GM18519 (cell line): Measurements from ENCODE around the gene CRK.

Experiments used
- ATAC-seq: cut with Tn5 transposase; IDR thresholded peaks from one replicate; pipeline ENCODE4 v1.9.1; 2021; ENCODE audit warnings: mild to moderate bottlenecking, moderate library complexity; ENCODE audit not compliant: unreplicated experiment, low FRiP score

Gene CRK

GRCh38 chr17:1486802-1487695 is 31.0 kb upstream of the CRK start:
- ATAC-seq = no peak

DNA sequence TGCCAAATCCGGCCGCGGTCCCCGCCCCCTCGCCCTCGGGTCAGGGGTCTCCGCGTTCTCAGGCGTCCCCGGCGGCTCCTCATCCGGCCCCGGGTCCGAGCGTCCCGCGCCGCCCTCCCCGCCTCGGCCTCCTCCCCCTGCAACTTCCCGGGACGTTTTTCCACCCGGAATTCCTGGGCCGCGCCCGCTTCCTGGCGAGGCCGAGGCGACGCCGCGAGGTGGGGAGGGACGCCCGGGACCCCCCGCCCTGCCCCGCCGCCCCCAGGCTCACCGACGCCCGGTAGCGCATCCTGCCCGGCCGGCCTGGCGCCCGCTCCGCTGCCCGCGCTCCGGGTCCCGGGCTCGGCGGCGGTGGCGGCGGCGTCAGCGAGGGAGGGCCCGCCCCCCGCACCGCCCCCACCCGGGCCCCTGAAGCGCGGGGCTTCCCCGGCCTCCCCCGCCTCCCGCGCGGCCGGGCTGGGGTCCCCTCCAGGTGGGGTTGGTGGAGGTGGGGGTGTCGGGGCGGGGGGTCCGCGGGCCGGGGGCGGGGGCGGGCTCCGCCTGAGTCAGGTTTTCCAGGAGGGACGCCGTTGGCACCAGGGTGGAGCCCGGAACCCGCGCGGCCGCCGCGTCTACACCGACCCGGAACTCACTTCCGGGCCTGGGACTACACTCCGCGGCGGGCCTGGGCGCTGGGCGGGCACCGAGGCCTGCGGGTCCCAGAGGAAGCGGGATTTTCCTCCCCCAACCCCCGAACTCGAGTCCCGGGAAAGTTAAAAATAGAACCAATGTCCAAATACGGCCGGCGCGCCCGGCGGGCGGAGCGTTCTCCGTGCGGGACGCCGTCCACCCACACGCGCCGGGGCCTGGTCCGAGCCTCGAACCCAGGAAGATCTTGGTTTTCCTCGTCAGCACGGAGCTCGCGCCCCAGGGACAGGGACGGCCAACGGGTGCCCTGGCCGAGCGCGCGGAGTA is 29.7 kb upstream of the CRK start:
- ATAC-seq = no peak

GRCh38 chr17:1484676-1485422 is 28.8 kb upstream of the CRK start:
- no peak for ATAC-seq

DNA sequence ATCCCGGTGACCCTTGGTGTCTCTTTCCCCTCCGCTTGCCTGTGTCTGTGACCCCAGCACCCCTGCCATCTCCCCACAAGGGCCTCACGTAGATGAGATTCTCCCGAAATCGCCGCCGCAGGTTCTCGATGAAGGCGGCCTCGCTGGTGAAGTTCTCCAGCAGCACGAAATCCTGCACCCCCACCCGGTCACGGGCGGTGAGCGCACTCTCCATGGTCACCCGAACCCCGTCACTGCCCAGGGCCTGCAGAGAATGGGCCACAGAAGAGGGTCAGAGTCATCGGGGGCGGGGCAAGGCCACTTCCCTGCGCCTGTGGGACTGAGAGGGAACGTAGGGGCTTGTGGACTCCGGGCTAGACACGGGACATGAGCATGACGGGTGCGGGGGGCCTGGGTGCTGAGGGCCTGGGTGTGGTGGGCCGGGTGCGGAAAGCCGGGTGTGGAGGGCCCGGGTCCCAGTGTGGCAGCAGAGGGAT is 28.1 kb upstream of the CRK start:
- ATAC-seq = no peak

- no peak for ATAC-seq
Observed at GRCh38 chr17:1482680-1483079, 26.6 kb upstream of the CRK start.

GRCh38 chr17:1481736-1482135 is 25.7 kb upstream of the CRK start:
- no peak for ATAC-seq

GRCh38 chr17:1480747-1481465 is 24.9 kb upstream of the CRK start:
- no peak for ATAC-seq

DNA sequence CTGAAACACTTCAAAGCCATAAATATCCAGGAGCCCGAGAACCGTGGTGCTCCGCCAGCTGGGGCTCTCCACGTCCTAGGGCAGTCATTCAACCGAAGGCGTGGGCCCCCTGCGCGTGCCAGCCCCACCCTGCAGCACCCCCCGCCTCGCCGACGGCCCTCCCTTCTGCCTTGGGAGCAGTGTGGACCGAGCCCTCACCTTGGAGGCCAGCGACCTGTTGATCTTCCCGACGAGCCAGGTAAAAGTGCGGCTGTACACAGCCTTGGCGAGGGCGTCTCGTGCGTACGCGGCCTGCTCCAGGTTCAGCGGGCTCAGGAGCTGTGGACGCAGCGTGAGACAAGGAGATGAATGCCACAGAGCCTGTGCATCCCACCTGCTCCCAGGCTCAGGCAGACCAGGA is 22.4 kb upstream of the CRK start:
- no peak for ATAC-seq

DNA sequence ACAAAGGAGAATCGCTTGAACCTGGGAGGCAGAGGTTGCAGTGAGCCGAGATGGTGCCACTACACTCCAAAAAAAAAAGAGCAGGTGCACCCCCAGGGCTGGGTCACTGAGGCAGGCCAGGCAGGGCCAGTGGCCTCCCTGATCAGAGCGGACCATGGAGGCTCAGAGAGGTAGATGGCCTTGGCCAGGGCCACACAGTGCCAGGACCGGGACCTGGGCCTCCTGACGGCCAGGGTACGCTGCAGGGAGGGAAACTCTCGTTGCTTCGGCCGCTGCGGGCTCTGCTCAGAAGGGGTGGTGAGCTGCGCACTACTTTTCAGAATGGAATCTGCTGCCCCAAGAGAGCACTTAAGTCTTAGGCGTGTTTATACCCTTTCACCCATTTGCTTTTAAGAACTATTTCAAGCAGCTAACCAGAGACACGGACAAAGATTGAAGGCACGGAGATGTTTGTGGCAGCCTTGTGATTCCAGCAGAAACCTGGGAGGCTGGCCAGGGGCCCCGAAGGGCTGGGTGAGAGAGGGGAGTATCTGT is 19.4 kb upstream of the CRK start:
- ATAC-seq = no peak

DNA sequence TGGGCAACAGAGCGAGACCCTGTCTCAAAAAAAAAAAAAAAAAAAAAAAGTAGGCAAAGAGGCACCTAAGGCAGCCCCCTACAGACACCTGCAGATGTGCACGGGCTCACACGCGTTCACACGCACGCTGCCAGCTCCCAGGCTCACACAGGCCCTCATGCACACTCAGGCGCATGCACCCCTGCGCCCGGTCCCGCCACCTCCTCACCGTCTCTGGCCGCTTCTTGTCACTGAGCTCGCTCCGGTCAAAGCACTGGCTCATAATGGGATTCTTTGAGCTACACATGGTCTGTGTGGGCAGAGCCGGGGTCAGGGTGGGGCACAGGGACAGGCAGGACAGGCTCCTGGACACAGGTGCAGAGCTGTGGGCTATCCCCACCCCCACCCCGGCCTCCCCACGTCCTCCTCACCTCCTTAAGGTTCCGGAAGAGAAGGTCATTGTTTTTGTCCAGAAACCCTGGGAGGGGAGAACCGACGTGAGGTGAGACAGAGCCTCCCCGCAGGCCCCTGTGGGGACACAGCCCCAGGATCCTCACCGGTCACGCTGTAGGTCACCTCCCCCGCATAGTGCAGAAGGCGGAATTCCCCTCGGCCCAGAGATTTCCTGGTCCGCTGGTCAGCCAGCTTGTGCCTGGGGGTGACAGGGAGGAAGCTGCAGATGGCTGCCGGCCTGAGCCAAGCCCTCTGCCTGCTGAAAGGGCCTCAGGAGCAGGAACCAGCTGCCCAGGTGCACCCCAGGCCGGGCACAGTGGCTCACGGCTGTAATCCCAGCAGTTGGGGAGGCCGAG is 18.6 kb upstream of the CRK start:
- ATAC-seq = no peak

GRCh38 chr17:1473841-1474240 is 17.8 kb upstream of the CRK start:
- ATAC-seq = no peak

DNA sequence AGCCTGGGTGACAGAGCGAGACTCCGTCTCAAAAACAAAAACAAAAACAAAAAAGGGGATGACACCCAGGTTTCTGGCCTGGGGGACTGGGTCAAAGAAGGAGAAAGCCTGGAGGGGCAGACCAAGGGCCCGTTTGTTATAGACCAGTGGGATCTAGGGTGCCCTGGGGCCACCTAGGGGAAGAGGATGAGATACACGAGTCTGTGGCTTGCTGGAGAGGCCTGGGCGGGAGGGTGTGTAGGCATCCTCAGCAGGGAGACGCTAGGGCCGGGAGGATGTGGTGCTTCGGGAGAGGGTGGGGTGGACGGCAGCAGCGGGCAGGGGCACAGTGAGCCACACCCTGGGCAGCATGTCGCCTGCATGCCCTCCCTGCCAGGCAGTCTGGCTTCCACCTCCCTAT is 17.1 kb upstream of the CRK start:
- ATAC-seq = no peak

GRCh38 chr17:1471911-1472821 is 16.1 kb upstream of the CRK start:
- ATAC-seq = no peak

DNA sequence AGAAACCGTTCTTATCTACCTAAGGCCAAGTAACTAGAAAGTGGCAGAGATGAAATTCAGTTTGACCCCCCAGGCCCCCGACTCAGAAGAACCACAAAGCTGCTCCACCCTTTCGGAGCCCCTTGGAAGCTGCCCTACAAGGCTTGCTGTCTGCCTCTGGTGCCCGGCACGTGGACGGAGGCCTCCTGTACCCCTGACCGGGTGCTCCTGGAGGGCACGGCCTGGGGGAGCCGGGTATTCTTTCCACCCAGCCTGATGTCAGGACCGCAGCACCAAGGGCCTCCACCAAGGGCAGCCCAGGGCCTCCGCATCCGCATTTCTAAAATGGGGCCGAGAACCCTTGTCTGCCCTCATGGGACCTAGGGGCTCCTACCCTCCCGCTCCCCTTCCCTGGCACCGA is 15.5 kb upstream of the CRK start:
- no peak for ATAC-seq

- no peak for ATAC-seq
Observed at GRCh38 chr17:1470755-1471462, 14.9 kb upstream of the CRK start.

DNA sequence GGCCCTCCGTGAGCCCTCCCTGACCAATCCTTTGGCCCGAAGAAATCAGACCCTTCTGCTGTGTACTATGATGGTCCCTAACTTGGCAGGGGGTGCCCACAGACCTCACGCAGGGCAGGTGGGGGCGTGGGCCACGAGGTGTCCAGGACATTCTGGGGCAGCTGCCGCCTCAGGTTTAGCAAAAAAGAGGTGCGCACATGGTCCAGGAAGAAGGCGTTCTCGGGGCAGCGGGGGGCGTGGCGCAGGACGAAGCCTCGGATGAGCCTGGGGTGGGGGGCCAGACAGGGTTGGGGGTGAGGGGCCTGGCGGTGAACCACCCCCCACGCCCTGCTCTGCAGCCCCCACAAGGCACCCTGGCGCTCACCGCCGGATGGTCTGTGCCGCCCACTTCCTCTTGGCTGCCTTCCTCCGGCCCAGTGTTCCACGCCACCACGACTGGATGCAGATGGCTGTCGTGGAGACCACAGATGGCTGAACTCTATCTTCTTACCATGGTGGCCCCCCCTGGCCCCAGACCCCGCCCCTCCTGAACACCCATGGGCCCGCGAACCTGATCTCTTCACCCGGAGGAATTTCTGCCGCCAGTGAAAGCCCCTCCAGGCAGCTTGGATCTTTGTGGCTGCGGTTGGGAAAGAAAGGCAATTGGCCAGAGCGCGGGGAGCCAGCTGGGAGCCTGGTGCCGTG is 14.2 kb upstream of the CRK start:
- ATAC-seq = no peak
